Colonic mucosa (tissue), 4 donors: ENCODE data around the gene F7. TPM values are rescaled to one million over a fixed set of nuclear protein-coding genes. Genes with fewer than 3 reads are reported as not detected.

Experiments
- DNase-seq: peaks from one replicate; pipeline ENCODE4 v3.0.0-alpha.2; 2020
- H3K27ac ChIP-seq: fragments of 200-600 bp; one replicate; pipeline ENCODE4 v1.8.0; 2021
- H3K27me3 ChIP-seq: fragments of 200-600 bp; one replicate; pipeline ENCODE4 v1.8.0; 2021
- H3K36me3 ChIP-seq: fragments of 200-600 bp; one replicate; pipeline ENCODE4 v1.8.0; 2021
- H3K4me1 ChIP-seq: fragments of 200-600 bp; one replicate; pipeline ENCODE4 v1.8.0; 2021; ENCODE audit warnings: mild to moderate bottlenecking
- H3K4me3 ChIP-seq: fragments of 200-600 bp; one replicate; pipeline ENCODE4 v1.8.0; 2021
- H3K9ac ChIP-seq, 2 donors: one replicate each; pipeline ENCODE4 v1.7.0; 2013; ENCODE audit warnings: control low read depth in 2 of 2, low read depth in 2 of 2, low read length in 2 of 2
- H3K9me3 ChIP-seq: fragments of 200-600 bp; one replicate; pipeline ENCODE4 v1.8.0; 2021
- CTCF ChIP-seq: fragments of 200-600 bp; IDR thresholded peaks from one replicate; pipeline ENCODE4 v1.8.0; 2022; ENCODE audit warnings: antibody characterized with exemption, mild to moderate bottlenecking
- intact Hi-C: fragments of 100-400 bp; cut with DNase I; formaldehyde crosslinking; loops from one replicate; pipeline ENCODE4 v1.14.1; 2022
- total RNA-seq, 2 donors: library from RNA; stranded (reverse); fragmentation: NEBNext Ultra II Directional in 1 of 2; extraction: Animal tissue kit (Norgen Biotek cat#: 25700) in 1 of 2; gene quantifications; one replicate each; pipeline ENCODE4 v1.2.1, GENCODE V29; 2021
- donor health status: healthy.
- donor health status: DM: no; HTN: no; CAD: no.
- donor health status: DM: no; HTN: no; CAD: no.

F7 gene
- total RNA-seq, 2 donors from 2014 or later = 0.11 to 0.12 TPM

- H3K36me3 ChIP-seq = no peaks in the 10 kb centered on the region
- H3K4me3 ChIP-seq = no peak overlapping the region
- no peak overlapping the region for H3K9ac ChIP-seq
- no peak overlapping the region for H3K27ac ChIP-seq
- no peak for TF ChIP-seq CTCF
- H3K27me3 ChIP-seq = no peaks in the 10 kb centered on the region
- DNase-seq = no peak
- intact Hi-C loops = no loop called here
- no peaks in the 10 kb centered on the region for H3K9me3 ChIP-seq
- H3K4me1 ChIP-seq = no peaks in the 10 kb centered on the region
Measured at GRCh38 chr13:113063091-113063491, 42.5 kb upstream of the F7 start.

GRCh38 chr13:113064000-113064533, 41.5 kb upstream of the F7 start:
- Histone ChIP-seq H3K27me3 (no peaks in the 10 kb centered on the region), H3K27ac (no peak overlapping the region), H3K4me1 (no peaks in the 10 kb centered on the region), H3K4me3 (no peak overlapping the region), H3K9me3 (no peaks in the 10 kb centered on the region), H3K36me3 (no peaks in the 10 kb centered on the region), H3K9ac (no peak overlapping the region)
- DNase-seq = no peak
- intact Hi-C loops = no loop called here
- no peak for TF ChIP-seq CTCF

- H3K4me1 ChIP-seq = no peaks in the 10 kb centered on the region
- no peaks in the 10 kb centered on the region for H3K27me3 ChIP-seq
- TF ChIP-seq CTCF = no peak
- intact Hi-C loops = no loop called here
- no peaks in the 10 kb centered on the region for H3K36me3 ChIP-seq
- no peak overlapping the region for H3K4me3 ChIP-seq
- no peak for DNase-seq
- no peak overlapping the region for H3K27ac ChIP-seq
- H3K9ac ChIP-seq = no peak overlapping the region
- H3K9me3 ChIP-seq = no peaks in the 10 kb centered on the region
Measured at GRCh38 chr13:113064534-113065405, 40.8 kb upstream of the F7 start.

GRCh38 chr13:113065406-113066141, 40.0 kb upstream of the F7 start:
- Histone ChIP-seq H3K36me3 (no peaks in the 10 kb centered on the region), H3K4me1 (no peaks in the 10 kb centered on the region), H3K9me3 (no peaks in the 10 kb centered on the region), H3K9ac (no peak overlapping the region), H3K4me3 (no peak overlapping the region), H3K27me3 (no peaks in the 10 kb centered on the region), H3K27ac (no peak overlapping the region)
- intact Hi-C loops = no loop called here
- no peak for DNase-seq
- no peak for TF ChIP-seq CTCF

- no peaks in the 10 kb centered on the region for H3K9me3 ChIP-seq
- H3K4me3 ChIP-seq = no peak overlapping the region
- TF ChIP-seq CTCF = no peak
- DNase-seq = no peak
- H3K4me1 ChIP-seq = no peaks in the 10 kb centered on the region
- no peaks in the 10 kb centered on the region for H3K36me3 ChIP-seq
- H3K27me3 ChIP-seq = no peaks in the 10 kb centered on the region
- H3K9ac ChIP-seq = no peak overlapping the region
- no peak overlapping the region for H3K27ac ChIP-seq
- intact Hi-C loops = no loop called here
Measured at GRCh38 chr13:113066142-113066455, 39.5 kb upstream of the F7 start.
